ENCODE measurements around the gene BAG3.
A peak's percentile ranks its signal among the peaks of the same experiment; 100 is the strongest.
"Not testable (repeated sequence)": the region's sequence is repeated elsewhere in the genome, so short reads cannot be mapped to it uniquely, and the experiment has no call there.

BAG3 gene

DNA sequence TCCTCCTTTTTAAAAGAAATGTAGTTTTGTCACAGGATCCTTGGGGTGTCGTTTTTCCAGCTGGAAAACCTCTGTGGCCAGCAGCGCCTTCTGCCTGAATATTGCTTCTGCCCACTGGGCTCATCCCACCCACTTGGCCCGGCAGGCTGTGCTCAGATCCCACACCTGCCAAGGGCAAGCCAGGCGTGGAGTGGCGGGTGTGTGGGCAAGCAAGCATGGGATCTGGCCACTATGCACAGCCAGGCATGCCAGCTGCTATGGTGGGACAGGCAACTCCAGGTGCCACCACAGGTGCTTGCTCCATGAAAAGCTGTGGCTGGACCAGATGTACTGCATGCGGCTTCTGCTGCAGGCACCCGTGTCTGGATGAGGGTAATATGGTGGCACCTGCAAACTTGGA, 43.4 kb downstream of the BAG3 start:
- DNase-seq = no peak

DNA sequence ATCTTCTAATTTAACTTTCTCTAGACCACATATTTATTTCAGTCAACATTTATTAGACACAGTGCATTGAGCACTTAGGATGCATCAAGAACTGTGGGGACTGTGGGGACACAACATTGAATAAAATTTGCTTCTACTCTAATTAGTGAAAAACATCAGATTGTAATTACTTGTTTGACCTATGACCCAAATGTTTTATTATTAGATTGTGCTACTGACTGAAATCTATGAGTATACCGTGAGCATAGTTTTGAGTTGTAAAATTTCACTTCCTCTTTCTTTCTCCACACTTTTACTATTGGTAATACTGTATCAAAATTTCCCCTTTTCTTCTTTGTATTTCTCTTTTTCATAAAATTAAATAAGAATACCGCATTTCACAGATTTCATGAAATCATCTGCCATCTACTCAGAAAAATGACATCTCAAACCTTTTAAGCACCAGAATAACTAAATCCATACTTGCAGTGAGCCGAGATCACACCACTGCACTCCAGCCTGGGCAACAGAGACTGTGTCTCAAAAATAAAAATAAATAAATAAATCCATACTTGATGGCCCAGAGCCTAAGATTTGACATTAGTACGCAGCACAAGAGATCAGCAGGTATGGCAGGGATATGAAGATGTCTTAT, 49.3 kb downstream of the BAG3 start:
- DNase-seq = no peak

DNA sequence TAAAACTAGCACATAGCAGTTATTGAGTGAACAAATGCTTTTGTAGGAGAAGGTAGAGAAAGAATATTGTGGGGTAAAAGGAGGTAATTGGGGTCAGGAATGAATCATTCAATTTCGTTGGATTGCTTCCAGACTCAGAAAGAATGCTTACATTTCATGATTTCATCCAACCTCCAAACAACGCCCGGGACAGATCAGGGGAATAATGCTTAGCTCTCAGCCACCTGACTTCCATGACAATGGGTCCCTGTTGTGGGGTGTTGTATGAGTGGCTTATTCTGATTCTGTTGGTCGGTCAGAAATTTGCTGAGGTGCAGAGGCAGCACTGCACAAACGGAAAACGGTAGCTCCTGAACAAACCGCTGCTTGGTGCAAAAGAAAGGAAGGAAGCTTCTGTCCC, 50.7 kb downstream of the BAG3 start:
- DNase-seq = no peak

DNA sequence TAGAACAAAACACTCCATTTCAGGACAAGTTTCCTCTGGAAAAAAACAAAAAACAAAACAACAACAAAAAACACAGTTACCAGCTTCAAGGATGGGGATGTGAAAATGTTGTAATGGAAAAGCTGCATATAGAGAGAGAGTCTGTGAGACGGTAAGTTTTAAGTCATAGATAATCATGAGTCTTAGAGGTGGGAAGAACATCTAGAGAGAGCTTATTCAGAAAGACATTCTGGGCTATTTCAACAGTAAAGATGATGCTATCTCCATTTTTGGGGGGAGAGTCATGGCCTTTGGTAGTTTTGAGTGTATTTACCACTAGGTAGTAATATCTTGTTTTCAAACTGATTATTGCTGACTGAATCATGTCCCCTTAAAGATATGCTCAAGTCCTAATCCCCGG, 51.4 kb downstream of the BAG3 start:
- DNase-seq = no peak

DNA sequence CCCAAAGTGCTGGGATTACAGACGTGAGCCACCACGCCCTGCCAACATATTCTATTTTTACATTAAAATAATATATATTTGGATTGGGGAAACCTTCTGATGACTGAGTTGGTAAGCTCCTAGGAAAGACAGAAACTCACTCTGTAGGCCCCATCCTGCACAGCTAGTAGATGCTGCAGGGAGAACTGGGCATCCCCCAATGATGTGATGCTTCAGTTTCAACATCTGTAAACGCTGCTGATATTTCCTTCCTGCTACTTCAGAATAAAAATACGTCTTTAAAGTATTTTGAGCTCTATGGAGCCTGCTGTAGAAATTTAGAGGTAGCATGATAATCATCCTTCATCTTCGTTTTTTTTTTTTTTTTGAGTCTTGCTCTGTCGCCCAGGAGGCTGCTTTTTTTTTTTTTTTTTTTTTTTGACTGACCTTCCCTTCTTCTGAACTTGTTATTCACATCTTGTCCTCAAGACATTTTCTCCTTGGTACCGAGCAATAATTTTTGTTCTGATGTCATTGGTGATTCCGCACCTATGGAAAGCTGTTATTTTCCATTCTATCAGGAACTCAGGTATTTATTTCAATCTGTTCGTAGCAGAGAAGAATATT, 52.8 kb downstream of the BAG3 start:
- no peak for DNase-seq

DNA sequence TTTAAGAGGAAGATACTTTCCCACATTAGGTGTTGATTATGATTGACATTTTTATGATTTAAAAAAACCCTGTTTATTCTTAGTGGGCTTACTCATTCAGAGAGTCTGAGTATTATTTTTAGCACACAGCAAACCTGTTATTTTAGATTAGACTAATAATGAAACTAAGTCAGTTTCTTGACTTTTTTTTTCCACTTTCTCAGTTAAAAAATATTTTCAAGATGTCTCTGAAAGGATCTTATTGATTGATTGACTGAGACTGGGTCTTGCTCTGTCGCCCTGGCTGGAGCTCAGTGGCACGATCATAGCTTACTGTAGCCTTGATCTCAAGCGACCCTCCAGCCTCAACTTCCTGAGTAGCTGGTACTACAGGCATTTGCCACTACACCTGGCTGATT, 54.3 kb downstream of the BAG3 start:
- DNase-seq = no peak

DNA sequence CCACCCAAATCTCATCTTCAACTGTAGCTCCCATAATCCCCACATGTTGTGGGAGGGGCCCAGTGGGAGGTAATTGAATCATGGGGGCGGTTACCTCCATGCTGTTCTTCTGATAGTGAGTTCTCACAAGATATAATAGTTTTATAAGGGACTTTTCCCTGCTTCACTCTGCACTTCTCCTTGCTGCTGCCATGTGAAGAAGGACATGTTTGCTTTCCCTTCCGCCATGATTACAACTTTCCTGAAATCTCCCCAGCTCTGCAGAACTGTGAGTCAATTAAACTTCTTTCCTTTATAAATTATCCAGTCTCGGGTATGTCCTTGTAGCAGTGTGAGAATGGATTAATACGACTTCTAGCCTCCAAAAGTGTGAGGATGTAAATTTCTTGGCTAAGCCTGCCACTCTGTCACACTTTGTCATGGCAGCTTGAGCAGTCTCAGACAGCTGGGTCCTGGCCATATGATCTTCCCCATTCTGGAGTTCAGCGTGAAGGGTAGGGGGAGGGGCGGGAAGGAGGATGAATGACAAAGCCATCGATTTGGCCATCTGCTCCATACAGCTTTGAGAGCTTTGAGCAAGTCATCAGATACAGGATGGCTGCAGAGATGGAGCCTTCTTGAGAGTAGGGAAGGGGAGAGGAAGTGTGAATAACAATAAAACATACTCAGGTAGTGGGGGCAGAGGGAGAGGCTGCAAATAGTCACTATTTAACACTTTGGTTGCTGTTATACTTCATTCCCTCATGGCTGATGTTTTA, 55.5 kb downstream of the BAG3 start:
- no peak for DNase-seq

DNA sequence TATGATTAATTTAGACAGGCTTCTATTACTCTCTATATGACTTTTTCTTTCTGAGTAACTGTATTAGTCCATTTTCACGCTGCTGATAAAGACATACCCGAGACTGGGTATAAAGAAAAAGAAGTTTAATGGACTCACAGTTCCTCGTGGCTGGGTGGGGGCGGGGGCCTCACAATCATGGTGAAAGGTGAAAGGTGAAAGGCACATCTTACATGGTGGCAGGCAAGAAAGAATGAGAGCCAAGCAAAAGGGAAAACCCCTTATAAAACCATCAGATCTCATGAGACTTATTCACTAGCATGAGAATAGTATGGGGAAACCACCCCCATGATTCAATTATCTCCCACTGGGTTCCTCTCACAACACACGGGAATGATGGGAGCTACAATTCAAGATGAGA, 56.2 kb downstream of the BAG3 start:
- DNase-seq = not testable (repeated sequence)

DNA sequence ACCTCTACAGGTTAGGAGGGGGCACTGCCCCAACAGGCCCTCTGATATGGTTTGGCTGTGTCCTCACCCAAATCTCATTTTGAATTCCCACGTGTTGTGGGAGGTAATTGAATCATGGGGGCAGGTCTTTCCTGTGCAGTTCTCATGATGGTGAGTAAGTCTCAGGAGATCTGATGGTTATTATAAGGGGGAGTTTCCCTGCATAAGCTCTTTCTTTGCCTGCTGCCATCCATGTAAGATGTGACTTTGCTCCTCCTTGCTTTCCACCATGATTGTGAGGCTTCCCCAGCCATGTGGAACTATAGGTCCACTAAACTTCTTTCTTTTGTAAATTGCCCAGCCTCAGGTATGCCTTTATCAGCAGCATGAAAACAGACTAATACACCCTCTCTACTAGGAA, 59.8 kb downstream of the BAG3 start:
- not testable (repeated sequence) for DNase-seq

DNA sequence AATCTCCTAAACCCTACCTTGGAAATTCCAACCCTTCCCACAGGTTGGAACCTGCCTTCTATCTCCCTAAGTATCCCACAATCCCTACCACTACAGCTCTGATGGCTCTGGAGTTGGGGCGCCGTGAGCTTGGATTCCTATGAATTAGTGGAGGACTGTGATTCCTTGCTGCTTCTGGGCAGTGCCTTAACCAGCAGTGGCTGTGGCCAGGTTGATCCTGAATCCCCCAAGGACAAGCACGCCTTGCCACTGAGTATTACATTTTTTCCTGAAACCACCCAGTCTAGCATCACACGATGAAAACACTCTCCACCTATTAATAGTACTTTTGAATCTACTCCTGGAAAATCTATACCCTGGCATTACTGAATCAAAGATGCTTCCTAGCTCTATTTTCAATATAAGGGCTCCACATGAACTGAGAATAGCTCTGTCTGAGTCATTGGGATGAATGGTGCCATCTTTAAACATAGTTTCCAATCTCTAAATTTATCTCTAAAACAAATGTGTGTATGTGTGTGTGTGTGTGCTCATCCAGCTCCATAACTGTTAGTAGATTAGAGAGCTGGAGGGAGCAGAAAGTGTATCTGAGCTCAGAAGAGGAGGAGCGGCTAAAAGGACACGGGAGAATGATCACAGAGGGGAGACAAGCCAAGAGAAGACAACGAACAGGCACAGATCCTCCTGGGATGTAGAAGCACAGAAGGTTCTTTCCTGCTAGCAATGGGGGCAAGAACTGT, 62.7 kb downstream of the BAG3 start:
- DNase-seq = no peak

DNA sequence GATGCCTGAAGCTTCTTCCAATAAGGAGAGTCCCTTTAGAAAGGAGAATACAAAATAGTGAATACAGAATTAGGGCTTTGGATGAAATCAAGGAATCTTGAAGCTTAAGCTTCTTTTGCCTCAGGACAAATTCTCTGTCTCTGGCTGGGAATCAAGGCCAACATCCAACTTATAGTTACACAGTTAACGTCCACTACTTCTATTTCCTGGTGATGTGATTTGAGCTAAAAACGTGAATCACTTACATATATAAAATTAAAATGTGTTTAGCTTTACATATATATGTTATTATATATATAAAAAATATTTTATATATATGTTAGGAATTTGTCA, 63.3 kb downstream of the BAG3 start:
- no peak for DNase-seq

DNA sequence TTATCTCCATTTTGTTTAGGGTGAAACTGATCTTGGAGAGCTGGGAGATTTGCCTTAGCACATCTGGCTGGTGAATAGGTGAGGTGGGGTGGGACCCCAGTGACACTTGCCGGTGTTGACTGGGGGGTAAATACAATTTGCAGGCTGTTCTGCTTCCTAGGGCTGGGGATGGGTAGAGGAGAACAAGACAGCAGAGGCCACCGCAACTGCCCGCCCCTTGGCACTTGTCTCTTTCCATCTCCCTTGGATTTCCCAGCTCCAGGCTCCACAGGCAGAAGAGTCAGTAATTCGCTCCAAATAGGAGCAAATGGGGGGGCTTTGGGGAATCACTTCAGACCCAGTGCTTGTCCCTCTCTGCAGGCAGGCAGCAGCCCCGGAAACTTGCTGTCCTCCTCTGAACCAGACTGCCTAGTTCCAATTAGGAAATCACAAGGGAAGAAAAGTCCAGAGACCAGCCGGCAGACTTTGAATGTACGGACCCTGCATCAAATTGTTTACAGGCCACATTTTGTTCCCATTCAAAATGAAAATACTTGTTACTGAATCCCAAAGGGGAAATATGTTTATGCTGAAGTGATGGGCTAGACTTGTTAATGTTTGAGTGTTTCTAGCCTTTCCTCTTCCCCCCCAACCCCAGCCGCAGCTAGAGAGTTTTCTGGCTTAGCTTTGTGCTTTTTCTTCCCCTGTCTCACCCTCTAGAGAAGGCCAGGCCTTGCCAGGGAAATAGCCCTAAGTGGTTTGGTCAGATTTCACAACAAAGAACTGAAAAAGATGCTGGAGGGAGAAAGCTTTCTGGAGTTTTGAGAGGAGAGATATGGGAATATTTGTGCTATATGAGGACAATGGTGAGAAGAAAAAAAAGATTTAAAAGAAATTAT, 64.7 kb downstream of the BAG3 start:
- DNase-seq = no peak

DNA sequence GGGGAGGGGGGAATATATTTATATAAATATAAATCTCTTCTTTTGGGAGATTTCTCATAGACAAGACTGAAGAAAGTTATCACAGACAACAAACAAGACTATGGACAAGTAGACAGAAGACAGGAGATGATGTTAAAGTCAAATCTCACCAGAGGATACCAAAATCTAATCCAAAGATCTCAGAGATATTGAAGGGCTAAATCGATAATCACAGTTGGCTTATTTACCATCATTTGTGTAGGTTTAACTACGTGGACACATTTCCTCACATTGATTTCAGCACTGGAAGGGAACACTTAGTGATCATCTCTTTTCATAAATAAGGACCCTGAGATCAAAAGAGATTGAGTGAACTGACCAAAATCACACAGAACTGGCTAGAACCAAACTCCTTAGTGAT, 72.0 kb downstream of the BAG3 start:
- no peak for DNase-seq

DNA sequence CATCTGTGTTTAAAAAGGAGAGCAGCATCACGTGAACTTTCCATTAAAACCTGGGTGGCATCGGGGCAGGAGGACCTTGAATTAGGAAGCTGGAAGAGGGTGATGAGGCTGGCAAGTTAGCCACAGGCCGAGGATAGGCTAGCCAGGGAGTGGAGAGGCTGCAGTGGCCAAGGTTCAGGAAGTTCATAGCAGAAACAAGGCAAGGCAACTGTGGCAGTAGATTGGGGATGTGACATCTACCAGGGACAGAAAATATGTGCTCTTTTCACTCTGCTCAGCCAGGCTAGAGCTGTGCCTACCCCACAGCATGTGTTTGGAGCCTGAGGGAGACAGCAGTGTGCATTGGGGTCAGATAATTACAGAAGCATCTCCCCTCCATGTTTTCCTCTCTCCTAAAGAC, 72.4 kb downstream of the BAG3 start:
- no peak for DNase-seq

DNA sequence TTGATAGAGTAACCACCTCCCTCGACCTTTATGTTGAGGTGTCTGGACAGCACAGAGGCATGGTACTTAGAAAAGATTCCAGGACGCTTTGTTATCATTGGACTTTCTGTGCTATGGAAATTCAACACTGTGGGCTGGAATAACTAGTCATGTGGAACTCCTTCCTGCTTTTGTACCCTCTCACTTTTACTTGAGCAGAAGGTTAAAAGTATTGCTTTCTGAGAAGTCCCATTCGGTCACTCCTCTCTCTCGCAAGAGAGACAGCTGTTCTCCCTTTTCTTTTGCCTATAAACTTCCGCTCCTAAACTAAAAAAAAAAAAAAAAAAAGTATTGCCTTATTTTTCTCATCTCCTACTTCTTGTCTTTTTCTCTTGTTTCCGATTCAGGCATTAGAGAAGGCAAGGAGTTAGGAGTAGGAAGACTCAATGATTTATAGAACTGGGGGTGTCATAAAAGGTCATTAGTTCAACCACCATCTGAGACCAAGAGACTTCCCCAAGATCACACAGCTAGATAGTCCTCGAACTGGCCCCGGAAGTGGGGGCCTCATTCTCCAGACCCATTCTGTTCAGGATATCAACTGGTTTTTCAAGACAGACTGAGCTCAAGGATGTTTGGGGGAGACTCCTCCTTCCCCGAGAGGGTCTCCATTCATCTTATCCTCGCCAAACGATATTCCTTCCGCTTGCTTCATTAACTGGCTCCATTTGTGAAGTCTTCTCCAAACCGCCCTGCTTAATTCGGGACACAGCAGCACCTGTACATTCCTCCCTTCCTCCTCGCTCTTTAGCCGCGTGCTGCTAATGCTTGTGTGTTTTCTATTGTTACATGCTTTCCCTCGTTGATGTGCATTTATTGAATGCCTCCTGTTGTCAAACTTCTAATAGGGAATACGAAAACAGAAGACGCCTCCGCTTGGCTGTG, 73.7 kb downstream of the BAG3 start:
- DNase-seq = peak; percentile 14

DNA sequence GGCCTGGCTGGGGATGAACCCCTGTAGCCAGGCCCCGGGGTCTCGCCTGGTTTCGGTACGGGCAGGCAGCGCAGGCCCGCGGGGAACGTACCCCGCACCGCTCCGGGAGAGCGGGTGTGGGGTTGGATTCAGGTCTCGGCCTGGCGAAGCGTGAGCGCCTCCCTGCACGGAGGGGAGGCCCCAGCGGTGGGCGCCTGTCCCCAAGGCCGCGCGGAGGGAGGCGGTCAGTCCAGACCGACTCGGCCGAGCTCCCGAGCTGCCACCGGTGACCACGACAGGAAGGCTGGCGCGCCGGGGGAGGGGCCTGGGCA, 74.3 kb downstream of the BAG3 start:
- no peak for DNase-seq

DNA sequence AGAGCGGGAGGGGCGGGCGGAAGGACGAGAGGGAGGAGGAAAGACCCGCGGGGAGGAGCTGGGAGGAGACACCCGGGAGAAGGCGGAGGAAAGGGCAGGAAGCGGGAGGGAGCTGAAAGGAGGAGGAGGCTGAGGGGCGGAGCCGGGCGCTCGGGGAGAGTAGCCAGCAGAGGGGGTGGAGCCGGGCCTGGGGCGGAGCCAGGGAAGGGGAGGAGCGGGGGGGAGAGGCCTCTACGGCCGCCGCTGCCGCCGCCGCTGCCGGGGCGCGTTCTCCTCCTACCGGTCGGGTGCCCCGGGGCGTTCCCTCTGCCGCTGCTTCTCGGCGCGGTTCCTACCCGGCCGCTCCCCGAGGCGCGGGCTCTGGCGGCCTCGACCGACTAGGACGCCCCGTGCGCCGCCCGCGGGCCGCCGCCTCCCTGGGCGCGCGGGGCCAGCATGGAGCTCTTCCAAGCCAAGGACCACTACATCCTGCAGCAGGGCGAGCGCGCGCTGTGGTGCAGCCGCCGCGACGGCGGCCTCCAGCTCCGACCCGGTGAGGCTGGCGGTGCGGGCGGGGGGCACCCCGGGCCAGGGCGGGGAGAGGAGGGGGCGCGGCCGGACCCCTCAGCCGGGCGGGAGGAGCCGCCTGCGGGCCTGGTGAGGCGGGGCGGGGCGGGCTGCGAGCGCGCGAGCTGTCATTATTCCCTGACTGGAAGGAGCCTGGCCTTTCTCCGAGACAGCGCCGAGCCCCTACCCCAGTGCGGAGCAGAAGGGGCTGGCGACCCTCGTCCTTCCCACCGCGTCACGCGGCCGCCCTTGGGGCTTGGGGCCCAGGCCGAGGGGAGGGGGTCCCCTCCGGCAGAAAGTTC, 74.9 kb downstream of the BAG3 start, which contains the start of gene INPP5F:
Gene INPP5F (plus strand): TSS at position 223 of the 848 bp plus-strand sequence. CDS start 213 bp downstream, at position 436.
- peak; percentile 99 for DNase-seq

DNA sequence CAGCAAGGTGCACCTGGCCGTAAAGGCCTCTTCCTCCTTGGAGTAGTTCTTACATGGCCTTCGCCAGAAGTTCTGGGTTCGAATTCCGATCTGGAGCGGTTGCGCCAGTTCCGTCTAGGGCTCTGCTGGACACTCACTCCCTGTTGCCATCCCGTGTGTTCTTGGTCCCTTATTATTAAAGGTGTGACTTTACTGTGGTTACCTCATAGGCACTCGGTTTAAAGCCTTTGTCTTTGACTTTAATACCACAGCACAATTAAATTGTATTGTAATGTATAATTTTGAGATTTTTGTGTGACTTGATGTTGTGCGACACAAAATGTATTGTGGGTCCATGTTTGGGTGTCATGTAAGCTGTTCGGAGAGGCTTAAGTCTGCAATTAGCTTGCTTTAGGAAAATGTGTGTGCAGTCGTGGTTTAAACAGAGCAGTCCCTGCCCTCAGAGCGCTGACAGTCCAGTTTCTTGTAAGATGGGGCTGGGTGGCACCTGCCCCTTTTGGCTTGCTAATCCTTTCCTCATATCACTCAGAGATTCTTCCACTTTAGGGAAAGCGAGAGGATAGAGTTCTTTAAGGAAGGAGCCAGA, 75.6 kb downstream of the BAG3 start:
- no peak for DNase-seq

All from CD4-positive, alpha-beta T cell treated with Interleukin-12 subunit alpha and Interleukin-12 subunit beta, for 1 hour (primary cell).